Fibroblast of lung (primary cell): ENCODE data around the gene NR1I3.

Experiments
- CTCF ChIP-seq, 2 donors: IDR thresholded peaks in 1 of 2; conservative IDR thresholded peaks in 1 of 2; 1 replicate in 1 of 2; 2 replicates in 1 of 2; pipeline ENCODE4 v1.5.1; 2011 to 2012; ENCODE audit warnings: low read length in 2 of 2, control low read depth in 1 of 2, inconsistent platforms in 1 of 2, low read depth in 1 of 2, mild to moderate bottlenecking in 1 of 2
- EZH2 ChIP-seq: IDR thresholded peaks from 2 replicates; pipeline ENCODE4 v1.5.1; 2012; ENCODE audit warnings: low read length, control low read depth, mild to moderate bottlenecking; ENCODE audit errors: missing control alignments

- TF ChIP-seq CTCF (conservative IDR thresholded peaks at IDR 0.05 in 1 of 2, IDR thresholded peaks at IDR 0.05 in 1 of 2; ENCODE audit: low read depth in 1 of 2, low read length in 2 of 2) (no peak), EZH2 (no peak)
These were observed 13.6 kb upstream of the NR1I3 start for GRCh38 chr1:161251579-161251978.
